Measurements from ENCODE around the gene USP7.
"Not testable (repeated sequence)": the region's sequence is repeated elsewhere in the genome, so short reads cannot be mapped to it uniquely, and the experiment has no call there.

The USP7 gene

GRCh38 chr16:8929086-8929748 lies 34.5 kb downstream of the USP7 start:
- in situ Hi-C loops (cut with HindIII; ENCODE audit: low sequenced_read_pairs), result loop anchor here (5.0 kb wide), 2 partner anchors 38 to 188 kb away; no protein-coding TSS in a partner anchor

DNA sequence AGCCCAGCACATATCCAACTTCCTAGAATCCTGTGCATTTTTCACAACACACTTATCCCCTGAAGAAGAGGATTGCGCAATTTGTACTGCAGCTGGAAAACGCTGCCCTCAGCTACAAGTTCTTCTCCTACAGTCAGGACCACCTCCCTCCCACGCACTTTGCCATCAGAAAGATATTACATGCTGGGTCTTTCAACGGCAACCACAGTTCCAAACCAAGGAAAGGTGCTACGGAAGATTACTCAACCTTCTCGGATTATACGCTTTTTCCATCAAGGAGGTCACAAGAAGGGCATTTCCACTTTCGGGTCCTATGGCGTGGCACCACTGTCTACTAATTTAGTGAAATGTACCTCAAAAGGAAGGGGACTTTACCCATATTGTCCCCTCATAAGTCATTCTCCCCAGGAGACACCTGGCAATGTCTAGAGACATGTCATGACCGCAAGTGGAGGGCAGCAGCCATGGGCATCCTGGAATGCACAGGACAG lies 35.2 kb downstream of the USP7 start:
- in situ Hi-C loops (cut with HindIII; ENCODE audit: low sequenced_read_pairs), result loop anchor here (5.0 kb wide), 2 partner anchors 39 to 189 kb away; no protein-coding TSS in a partner anchor

GRCh38 chr16:8926827-8927226 lies 36.9 kb downstream of the USP7 start:
- in situ Hi-C loops (cut with HindIII; ENCODE audit: low sequenced_read_pairs), result loop anchor here (5.0 kb wide), 2 partner anchors 40 to 190 kb away; no protein-coding TSS in a partner anchor

- in situ Hi-C loops (cut with HindIII; ENCODE audit: low sequenced_read_pairs), result loop anchor here (5.0 kb wide), 2 partner anchors 42 to 192 kb away; no protein-coding TSS in a partner anchor
Observed at GRCh38 chr16:8925455-8925854, 38.3 kb downstream of the USP7 start.

DNA sequence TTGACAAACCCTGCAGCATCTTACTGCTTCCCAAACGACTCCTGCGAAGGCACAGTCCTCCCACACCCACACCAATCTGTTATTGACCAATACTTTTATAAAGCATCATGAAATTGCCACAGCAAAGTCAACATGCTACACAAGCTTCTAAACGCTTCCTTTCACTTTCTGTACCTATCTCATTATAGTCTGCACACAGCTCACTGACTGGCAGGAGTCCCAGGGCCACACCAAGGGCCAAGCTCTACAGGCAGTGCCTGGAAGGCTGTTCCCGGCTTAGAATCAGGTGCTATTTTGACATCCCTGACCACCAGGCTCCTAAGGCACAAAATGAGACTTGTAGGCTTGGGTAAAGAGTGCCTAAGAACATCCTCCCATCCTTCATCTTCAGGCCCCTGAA lies 39.5 kb downstream of the USP7 start:
- in situ Hi-C loops (cut with HindIII; ENCODE audit: low sequenced_read_pairs), result no loop called here

DNA sequence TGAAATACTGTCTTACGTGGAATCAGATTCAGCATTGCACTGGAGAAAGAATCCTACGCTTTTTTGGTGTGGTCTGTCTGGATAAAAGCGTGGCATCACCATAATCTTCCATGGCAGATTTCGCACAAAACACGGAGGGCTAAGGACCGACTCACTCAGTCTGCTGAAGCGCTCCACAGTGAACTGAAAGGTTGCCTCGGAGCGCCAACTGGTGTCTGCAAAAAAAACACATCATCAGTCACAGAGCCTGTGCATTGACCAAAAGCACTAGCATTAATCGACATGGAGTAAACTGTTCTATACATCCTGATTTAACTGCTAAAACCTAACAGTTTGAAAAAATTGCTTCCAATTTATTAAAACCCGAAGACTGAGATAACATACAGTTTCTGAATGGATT lies 40.5 kb downstream of the USP7 start:
- in situ Hi-C loops (cut with HindIII; ENCODE audit: low sequenced_read_pairs), result no loop called here

- in situ Hi-C loops (cut with HindIII; ENCODE audit: low sequenced_read_pairs), result no loop called here
Observed at GRCh38 chr16:8921347-8921984, 42.2 kb downstream of the USP7 start.

DNA sequence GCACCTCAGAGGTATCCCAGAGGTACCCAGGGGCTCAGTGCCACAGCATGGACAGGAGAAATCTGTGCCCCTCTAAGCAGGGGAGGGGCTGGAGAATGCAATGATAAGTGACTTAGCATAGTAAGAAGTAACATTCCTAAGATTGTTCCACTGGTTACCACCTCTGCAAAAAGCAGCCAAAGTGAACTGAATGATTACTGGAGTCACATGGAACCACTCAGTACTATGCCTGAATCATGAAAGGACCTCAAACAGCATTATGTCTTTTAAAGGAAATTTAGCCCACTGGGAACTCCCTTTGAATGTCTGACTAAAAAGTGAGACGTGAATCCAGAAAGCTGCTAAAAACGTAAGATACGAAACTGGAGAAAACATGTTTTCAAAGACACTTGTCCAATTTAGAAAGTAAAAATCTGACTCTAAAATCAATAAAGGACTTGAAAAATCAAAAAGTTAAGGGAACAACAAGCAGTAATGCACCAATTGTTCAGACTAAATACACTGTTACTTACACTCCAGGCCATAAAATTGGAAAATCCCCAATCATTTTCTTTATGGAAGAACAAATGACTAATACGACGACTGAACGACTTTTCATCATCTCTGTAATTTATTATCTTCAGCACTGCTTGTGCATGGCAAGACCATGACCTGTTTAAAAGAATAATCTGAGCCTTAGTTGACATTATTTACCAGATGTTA lies 42.9 kb downstream of the USP7 start:
- in situ Hi-C loops (cut with HindIII; ENCODE audit: low sequenced_read_pairs), result no loop called here

- in situ Hi-C loops (cut with HindIII; ENCODE audit: low sequenced_read_pairs), result no loop called here
Observed at GRCh38 chr16:8919934-8920462, 43.7 kb downstream of the USP7 start.

GRCh38 chr16:8919089-8919933 lies 44.4 kb downstream of the USP7 start:
- in situ Hi-C loops (cut with HindIII; ENCODE audit: low sequenced_read_pairs), result no loop called here

DNA sequence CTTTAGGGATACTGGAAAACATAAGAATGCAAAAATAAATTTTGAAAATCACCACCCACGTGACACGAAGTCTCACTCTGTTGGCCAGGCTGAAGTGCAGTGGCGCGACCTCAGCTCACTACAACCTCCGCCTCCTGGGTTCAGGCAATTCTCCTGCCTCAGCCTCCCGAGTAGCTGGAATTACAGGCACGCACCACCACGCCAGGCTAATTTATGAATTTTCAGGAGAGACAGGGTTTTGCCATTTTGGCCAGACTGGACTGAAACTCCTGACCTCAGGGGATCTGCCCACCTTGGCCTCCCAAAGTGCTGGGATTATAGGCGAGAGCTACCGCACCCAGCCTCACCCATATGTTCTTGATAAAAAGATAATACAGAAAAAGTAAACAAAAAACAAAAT lies 46.4 kb downstream of the USP7 start:
- in situ Hi-C loops (cut with HindIII; ENCODE audit: low sequenced_read_pairs), result not testable (repeated sequence)

GRCh38 chr16:8916541-8917225 lies 47.0 kb downstream of the USP7 start:
- in situ Hi-C loops (cut with HindIII; ENCODE audit: low sequenced_read_pairs), result no loop called here

GRCh38 chr16:8915722-8916301 lies 47.9 kb downstream of the USP7 start:
- in situ Hi-C loops (cut with HindIII; ENCODE audit: low sequenced_read_pairs), result no loop called here

DNA sequence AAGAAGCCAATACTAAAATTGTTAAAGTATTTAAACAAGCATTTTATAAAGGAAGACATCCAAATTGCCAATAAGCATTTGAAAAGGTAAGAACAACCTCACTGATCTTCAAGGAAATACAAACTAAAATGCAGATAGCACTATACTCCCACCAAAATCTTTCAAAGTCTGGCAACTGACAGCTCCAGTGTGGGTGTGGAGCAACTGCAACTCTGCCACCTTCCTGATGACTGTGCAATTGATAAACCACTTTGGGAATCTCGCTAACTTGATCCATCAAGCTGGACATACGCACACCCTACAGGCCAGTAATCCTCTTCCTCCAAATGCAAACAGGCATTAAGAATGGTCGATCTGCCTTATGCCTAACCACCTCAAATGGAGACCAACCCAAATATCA lies 49.6 kb downstream of the USP7 start:
- in situ Hi-C loops (cut with HindIII; ENCODE audit: low sequenced_read_pairs), result no loop called here

DNA sequence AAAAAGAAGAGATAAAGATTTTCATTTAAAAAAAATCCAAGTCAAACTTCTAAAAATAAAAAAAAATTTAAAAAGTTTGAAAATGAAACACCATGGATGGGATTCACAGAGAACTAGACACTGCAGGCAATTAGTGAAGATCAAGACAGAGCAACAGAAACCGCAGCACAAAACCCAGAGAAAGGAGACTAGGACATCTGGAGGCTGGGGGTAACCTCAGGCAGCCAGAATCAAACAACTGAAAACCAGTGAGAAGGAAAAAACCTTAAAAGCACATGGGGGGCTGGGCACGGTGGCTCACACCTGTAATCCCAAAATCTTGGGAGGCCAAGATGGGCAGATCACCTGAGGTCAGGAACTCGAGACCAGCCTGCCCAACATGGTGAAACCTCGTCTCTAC lies 50.9 kb downstream of the USP7 start:
- in situ Hi-C loops (cut with HindIII; ENCODE audit: low sequenced_read_pairs), result no loop called here

DNA sequence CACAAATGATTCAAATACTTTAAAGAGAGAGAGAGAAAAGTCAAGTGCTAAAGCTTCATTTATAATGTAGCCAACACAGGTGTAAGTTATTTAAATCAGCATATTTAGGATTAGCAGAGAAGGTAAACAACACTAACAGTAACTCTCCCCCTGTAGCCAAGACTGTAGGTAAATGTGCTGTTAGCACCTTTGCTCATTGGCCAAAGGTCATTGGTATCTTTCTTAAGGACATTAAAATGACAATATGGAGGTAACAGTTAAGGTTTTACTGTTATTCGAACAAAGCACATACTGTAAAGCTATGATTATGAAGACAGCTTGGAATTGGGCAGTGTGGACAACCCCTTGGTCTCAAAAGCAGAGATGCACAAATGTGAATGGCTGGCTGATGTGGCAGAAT lies 52.9 kb downstream of the USP7 start:
- in situ Hi-C loops (cut with HindIII; ENCODE audit: low sequenced_read_pairs), result no loop called here

DNA sequence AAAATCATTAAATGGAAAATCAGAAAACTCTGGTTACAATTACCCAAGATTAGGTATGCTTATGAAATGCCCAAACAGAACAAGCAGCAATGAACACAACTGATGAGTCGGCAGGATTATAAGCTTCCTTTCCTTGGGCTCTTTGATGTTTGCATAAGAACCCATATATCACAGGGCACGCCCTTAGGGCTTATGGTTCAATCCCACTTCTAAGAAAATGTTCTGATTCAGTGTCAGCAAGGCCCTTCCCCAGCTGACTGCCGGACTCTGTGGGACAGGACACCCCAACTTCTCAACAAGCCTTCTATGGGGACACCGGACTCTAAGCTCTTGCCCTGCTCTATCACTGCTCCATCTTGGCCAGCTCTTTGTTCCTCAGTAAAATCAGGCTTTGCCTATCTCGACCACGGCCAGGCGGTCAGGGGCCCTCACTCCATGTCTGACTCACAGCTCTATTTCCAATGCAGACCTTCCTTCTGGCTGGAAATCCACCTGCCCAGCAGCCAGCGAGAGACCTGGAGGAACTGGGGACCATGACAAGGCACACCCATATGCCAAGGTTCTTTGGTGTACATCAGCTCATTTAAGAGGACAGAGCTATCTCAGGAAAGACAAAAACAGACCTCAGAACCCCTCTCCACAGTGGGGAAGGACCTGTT lies 54.8 kb downstream of the USP7 start:
- in situ Hi-C loops (cut with HindIII; ENCODE audit: low sequenced_read_pairs), result no loop called here

- in situ Hi-C loops (cut with HindIII; ENCODE audit: low sequenced_read_pairs), result no loop called here
Observed at GRCh38 chr16:8907096-8907495, 56.6 kb downstream of the USP7 start.
